Measurements from ENCODE around the gene ZNF610.

ZNF610 gene

DNA sequence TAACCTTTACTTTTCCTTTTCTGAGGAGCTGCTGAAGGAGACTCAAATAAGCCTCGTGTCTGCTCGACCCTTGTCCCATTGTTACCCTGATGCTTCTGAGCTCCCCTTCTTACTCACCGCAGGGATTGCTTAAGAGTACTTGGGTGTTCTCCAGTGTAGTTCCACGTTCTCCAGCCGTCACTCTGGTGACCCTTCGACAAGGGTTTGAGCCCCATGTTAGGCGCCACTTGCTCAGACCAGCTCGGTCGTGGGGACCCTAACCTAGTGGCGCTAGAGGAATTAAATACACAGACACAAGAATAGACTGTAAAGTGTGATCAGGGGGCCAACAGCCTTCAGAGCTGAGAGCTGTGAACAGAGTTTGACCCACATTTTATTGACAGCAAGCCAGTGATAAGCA, 28.8 kb upstream of the ZNF610 start:
- TF ChIP-seq EZH2phosphoT487 (IDR thresholded peaks at IDR 0.05; ENCODE audit: borderline replicate concordance) = no peak
- TF ChIP-seq, protein P1, sequence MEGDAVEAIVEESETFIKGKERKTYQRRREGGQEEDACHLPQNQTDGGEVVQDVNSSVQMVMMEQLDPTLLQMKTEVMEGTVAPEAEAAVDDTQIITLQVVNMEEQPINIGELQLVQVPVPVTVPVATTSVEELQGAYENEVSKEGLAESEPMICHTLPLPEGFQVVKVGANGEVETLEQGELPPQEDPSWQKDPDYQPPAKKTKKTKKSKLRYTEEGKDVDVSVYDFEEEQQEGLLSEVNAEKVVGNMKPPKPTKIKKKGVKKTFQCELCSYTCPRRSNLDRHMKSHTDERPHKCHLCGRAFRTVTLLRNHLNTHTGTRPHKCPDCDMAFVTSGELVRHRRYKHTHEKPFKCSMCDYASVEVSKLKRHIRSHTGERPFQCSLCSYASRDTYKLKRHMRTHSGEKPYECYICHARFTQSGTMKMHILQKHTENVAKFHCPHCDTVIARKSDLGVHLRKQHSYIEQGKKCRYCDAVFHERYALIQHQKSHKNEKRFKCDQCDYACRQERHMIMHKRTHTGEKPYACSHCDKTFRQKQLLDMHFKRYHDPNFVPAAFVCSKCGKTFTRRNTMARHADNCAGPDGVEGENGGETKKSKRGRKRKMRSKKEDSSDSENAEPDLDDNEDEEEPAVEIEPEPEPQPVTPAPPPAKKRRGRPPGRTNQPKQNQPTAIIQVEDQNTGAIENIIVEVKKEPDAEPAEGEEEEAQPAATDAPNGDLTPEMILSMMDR (conservative IDR thresholded peaks at IDR 0.05; ENCODE audit: low read length) = no peak
- Histone ChIP-seq H3K9me3 (ENCODE audit: insufficient read depth, low read depth, low read length) (peaks cover 28% of the 10 kb centered on the region; the same call in 1 of the 2 replicates), H3K4me3 (ENCODE audit: low read length, poor library complexity, severe bottlenecking) (no peak overlapping the region)

DNA sequence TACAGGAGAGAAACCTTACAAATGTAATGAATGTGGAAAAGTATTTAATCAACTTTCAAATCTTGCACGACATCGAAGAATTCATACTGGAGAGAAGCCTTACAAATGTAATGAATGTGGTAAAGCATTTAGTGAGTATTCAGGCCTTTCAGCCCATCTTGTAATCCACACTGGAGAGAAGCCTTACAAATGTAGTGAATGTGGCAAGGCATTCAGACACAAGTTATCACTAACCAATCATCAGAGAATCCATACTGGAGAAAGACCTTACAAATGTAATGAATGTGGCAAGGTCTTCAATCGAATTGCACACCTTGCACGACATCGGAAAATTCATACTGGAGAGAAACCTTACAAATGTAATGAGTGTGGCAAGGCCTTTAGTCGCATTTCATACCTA, 13.6 kb upstream of the ZNF610 start:
- TF ChIP-seq EZH2phosphoT487 (IDR thresholded peaks at IDR 0.05; ENCODE audit: borderline replicate concordance) = no peak
- TF ChIP-seq, protein P1 (conservative IDR thresholded peaks at IDR 0.05; ENCODE audit: low read length) = no peak
- Histone ChIP-seq H3K36me3 (ENCODE audit: insufficient read depth, low read length) (peaks cover 71% of the 10 kb centered on the region), H2AFZ (ENCODE audit: low read length) (no peak overlapping the region), H3K4me3 (ENCODE audit: low read length, poor library complexity, severe bottlenecking) (no peak overlapping the region), H3K4me1 (ENCODE audit: insufficient read depth, low read length, poor library complexity, severe bottlenecking) (no peaks in the 10 kb centered on the region), H3F3A (ENCODE audit: low read depth) (no peaks in the 10 kb centered on the region), H3K9me3 (ENCODE audit: insufficient read depth, low read depth, low read length) (peaks cover 59% of the 10 kb centered on the region), H3K4me2 (ENCODE audit: low read depth, low read length, poor library complexity, severe bottlenecking) (no peak overlapping the region), H3K9me2 (replicated peaks; ENCODE audit: low read depth, low read length) (no peaks in the 10 kb centered on the region), H3K79me2 (ENCODE audit: insufficient read depth, low read length) (no peaks in the 10 kb centered on the region), H3K9ac (ENCODE audit: low read depth, low read length, poor library complexity, severe bottlenecking) (no peak overlapping the region), H4K20me1 (ENCODE audit: insufficient read depth, low read length, poor library complexity, severe bottlenecking) (no peaks in the 10 kb centered on the region), H3K27me3 (ENCODE audit: insufficient read depth, low read length, poor library complexity, severe bottlenecking) (peaks cover 4% of the 10 kb centered on the region)

More for the DNA sequence above, 28.8 kb upstream of the ZNF610 start:
- Histone ChIP-seq H3K4me2 (ENCODE audit: low read depth, low read length, poor library complexity, severe bottlenecking) (no peak overlapping the region), H3K9ac (ENCODE audit: low read depth, low read length, poor library complexity, severe bottlenecking) (no peak overlapping the region), H3K4me1 (ENCODE audit: insufficient read depth, low read length, poor library complexity, severe bottlenecking) (no peaks in the 10 kb centered on the region), H3K79me2 (ENCODE audit: insufficient read depth, low read length) (no peaks in the 10 kb centered on the region), H3K27me3 (ENCODE audit: insufficient read depth, low read length, poor library complexity, severe bottlenecking) (no peaks in the 10 kb centered on the region), H2AFZ (ENCODE audit: low read length) (no peak overlapping the region), H3K36me3 (ENCODE audit: insufficient read depth, low read length) (peaks cover 52% of the 10 kb centered on the region; the same call in 1 of the 2 replicates), H4K20me1 (ENCODE audit: insufficient read depth, low read length, poor library complexity, severe bottlenecking) (no peaks in the 10 kb centered on the region), H3K9me2 (replicated peaks; ENCODE audit: low read depth, low read length) (no peaks in the 10 kb centered on the region), H3F3A (ENCODE audit: low read depth) (no peaks in the 10 kb centered on the region)

DNA sequence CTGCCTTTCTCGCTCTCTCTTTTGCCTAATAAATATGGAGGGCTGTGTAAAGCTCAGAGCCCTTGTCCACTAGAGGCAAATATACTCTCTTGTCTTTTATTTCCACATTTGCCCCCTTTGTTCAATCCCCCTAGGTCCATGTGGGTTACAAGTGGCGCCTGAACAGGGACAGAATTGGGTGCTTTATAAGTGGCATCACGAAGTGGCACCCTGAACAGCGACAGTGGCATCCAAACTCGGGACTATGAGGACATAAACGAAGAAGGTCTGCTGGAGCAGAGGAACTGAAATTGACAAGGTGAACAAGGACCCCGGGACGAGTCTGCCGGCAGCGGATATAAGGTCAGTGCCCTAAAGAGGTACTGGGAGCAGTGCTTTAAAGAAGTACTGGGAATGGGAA, 4.3 kb upstream of the ZNF610 start:
- Histone ChIP-seq H3K4me2 (ENCODE audit: low read depth, low read length, poor library complexity, severe bottlenecking) (no peak overlapping the region), H3K9ac (ENCODE audit: low read depth, low read length, poor library complexity, severe bottlenecking) (no peak overlapping the region), H2AFZ (ENCODE audit: low read length) (no peak overlapping the region), H3K4me3 (ENCODE audit: low read length, poor library complexity, severe bottlenecking) (no peak overlapping the region), H4K20me1 (ENCODE audit: insufficient read depth, low read length, poor library complexity, severe bottlenecking) (no peaks in the 10 kb centered on the region), H3K36me3 (ENCODE audit: insufficient read depth, low read length) (no peaks in the 10 kb centered on the region), H3K4me1 (ENCODE audit: insufficient read depth, low read length, poor library complexity, severe bottlenecking) (no peaks in the 10 kb centered on the region), H3K9me2 (replicated peaks; ENCODE audit: low read depth, low read length) (no peaks in the 10 kb centered on the region), H3K79me2 (ENCODE audit: insufficient read depth, low read length) (peaks cover 7% of the 10 kb centered on the region), H3K9me3 (ENCODE audit: insufficient read depth, low read depth, low read length) (peaks cover 29% of the 10 kb centered on the region; the same call in 1 of the 2 replicates), H3K27me3 (ENCODE audit: insufficient read depth, low read length, poor library complexity, severe bottlenecking) (no peaks in the 10 kb centered on the region), H3F3A (ENCODE audit: low read depth) (no peaks in the 10 kb centered on the region)
- TF ChIP-seq EZH2phosphoT487 (IDR thresholded peaks at IDR 0.05; ENCODE audit: borderline replicate concordance) = no peak
- TF ChIP-seq, protein P1 (conservative IDR thresholded peaks at IDR 0.05; ENCODE audit: low read length) = no peak

Measured in Loucy (cell line).